Fibroblast of peridontal ligament (primary cell): ENCODE results near the gene CCDC141.

ENCODE experiments used
- DNase-seq: peaks from one replicate; pipeline ENCODE4 v3.0.0-alpha.2; 2010; ENCODE audit errors: extremely low read depth

Gene CCDC141

DNA sequence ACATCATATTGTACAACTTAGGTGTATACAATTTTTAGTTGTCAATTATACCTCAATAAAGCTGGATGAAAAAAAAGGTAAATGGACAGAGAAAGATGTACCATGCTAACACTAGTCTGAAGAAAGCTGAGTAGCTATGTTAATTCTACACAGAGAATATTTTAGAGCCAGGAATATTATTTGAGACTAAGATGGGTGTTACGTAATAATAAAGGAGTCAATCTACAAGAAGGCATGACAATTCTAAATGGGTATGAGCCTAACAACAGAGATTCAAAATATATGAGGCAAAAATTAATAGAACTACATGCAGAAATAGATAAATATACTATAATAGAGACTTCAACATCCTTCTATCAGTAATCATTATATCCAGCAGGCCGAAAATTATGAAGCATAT lies 69.1 kb downstream of the CCDC141 start:
- DNase-seq = no peak

DNA sequence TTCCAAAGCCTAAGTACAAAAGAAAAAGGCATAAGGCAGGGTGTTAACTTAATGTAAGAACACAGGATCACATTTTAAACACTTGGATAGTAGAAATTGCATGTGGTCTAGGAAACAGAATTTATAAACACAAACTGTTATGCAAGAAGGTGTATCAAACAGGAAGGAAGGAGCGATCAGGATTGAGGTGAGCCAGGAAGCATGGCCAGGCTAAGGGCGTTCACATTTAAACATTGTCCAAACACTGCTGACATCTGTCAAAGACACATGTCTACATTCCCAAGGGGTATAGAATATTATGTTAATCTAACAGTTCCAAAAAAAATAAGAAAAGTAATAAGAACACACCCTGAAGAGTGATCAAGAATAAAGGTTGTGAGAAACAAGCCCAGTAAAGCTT lies 71.3 kb downstream of the CCDC141 start:
- no peak for DNase-seq

DNA sequence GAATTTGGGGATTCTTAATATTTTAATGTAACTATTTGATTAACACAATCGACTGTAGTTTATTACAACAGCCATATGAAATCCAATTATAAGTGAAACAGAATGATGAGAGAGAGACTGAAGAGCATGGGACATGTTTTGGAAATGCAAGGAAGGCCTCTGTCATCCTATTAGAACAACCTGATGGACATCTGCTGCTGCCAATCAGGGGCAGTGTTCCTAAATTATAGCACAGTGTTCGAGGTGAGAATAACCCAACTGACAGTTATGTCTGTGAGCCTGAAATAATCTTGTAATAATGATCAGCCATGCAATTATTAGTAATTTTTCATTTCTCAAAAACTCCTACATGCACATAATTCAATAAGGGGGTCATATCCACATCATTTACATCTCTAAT lies 73.6 kb downstream of the CCDC141 start:
- DNase-seq = no peak

DNA sequence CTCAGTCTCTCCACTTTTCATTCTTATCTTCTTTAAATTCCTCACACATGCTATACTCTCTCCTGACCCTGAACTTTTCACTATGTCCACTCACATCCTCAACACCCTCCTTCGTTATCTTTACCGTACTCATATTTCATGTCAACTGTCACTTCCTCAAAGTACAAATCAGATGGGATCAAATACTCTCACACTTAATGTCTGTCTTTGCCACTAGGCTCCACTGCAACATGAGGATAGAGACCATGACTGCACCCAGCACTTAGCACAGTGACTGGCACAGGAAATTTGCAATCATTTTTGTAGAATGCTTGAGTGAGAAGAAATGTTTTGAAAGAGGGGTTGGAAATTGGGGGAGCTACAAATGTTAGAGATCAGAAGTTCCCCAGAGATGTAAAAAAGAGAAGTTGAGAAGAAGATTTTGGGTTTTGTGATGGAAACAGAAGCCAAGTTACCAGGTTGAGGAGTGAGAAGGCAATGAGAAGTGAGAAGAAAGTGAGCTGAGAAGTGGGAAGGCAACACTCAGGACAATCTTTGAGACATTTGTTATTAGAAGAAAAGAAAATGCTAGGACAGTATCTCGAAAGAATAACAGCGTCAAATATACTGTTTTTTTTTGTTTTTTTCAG lies 87.0 kb downstream of the CCDC141 start:
- no peak for DNase-seq

DNA sequence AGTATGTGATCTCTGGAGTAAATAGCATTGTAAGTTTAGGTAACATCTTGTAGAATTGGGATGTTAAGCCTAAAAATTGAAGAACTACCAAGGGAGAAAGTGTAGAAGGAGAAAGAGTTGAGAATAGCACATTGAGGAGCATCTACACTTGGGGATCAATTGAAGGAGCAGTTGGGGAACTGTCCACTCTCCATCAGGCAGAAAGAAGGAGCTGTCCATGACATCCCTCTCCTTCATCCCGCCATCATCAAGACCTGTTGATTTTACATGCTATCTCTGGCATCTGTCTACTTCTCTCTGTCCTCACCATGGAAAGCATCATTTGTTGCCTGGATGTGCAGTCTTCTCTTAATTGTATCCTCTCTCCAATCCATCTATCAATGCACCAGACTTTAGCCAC lies 87.8 kb downstream of the CCDC141 start:
- DNase-seq = no peak

DNA sequence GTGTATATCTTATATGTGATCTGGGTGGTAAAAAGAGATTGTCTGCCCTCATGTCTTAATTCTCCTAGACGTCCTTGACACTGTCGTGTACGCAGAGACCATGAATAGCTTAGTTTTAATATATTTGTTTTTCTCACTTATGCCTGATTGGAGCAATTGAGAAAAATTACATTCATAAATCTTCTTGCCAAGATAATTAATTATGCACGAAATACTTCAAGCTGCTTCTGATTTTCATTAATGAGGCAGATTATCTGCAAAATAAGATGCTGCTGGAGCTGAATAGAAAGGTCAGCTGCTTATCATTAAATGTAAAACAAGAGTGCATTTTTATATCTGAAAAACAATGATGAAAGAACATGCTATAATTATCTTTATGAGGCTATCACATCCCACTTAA lies 95.9 kb downstream of the CCDC141 start:
- no peak for DNase-seq

DNA sequence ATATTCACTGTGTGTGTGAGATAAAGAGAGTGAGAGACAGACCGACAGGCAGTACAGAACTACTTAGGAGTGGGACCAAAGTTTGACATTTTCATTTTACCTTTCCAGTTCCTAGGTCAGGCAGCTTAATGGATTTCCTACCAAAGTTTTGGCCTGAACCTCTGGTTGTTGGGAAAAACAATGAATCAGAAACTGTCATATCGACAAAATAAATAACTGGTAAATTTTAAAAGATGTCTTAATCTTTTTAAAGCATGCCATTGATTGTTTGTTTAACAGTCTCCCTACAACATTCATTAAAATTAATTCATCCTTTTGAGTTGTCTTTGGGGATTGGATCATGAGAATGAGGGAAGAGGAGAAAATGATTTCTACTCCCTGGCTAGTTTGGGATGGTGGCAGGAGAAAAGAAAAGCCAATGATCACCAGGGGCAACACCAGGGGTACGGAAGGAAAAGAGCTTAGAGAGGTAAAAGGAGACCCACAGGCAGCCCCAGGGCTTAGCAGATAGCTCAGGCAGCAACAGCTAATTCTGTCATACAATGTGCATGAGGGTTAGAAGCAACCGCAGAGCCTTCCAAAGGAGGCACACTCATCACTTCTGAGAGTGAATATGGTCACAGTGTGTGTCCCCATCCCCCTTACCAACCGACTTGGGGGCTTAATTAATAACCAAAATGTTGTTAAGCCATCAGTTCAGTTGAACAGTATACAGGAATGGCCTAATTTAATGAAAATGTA lies 98.5 kb downstream of the CCDC141 start:
- no peak for DNase-seq

DNA sequence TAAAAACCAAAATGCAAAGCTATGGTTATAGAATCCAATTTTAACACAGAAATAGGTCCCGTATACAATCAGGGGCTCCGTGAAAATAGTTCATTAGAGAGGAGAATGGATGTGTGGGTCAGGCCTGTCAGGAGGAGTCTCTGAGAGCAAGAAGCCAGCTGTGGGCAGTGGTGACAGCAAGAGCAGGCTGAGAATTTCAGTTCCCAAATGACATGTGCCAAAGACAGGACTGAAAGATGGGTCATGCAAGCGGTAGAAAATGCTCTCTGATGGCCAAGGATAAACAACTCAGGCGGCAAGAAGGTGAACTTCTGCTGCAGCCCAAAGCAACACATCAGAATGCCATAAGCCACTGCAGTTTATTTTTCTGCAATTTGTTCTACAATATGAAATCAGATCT lies 100.4 kb downstream of the CCDC141 start:
- no peak for DNase-seq

DNA sequence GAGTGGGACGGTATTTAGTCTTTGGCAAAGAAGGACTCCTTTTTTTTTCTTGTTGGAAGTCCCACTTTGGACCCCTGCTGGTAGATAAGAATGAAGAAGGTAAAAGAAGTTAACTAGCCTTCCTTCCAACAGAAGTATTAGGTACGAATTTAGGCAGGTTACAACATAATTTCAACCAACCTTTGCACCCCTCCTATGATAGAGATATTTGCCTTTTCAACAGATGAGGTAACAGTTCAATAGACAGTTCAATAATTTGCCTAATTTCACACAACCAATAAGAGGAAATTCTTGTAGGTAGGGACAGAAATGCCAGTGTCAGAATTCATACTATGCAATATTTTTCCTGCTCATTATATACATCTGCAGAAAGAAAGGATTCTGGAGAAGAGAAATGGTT lies 100.8 kb downstream of the CCDC141 start:
- DNase-seq = no peak

DNA sequence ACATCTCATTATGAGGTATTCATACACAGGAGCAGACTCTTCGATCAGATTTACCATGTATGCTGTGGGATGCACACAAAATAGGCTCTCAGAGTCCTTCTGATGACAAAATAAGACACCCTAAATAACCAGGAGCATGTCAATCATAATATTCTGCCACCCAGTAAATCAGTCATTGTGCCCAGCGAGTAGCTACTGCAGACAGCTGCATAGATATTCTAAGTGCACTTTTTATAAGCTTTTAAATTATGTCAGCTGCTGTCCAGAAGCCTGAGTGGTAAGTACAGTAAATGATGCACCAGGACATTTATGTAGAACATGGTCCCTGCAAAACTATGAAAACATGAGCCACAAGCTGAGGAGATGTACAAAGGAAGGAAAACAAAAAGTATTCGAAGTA lies 102.9 kb downstream of the CCDC141 start:
- no peak for DNase-seq

DNA sequence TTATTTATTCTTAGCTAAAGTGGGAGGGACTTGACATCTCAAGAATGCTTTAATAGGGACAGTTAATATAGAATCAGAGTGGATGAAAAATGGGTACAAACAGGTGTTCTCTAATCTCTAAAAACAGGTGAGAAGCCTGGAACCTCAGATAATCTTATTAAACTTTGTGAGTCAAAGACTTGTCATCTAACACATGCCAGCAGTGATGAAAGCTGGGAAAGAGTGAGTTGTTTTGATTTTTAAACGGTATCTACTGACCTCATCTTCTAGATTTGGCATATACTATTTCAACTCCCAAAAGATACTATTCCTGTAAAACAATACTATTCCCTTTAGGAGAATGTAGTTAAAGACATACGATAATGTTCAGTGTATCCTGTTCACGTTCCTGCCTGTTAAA lies 103.4 kb downstream of the CCDC141 start:
- DNase-seq = no peak

DNA sequence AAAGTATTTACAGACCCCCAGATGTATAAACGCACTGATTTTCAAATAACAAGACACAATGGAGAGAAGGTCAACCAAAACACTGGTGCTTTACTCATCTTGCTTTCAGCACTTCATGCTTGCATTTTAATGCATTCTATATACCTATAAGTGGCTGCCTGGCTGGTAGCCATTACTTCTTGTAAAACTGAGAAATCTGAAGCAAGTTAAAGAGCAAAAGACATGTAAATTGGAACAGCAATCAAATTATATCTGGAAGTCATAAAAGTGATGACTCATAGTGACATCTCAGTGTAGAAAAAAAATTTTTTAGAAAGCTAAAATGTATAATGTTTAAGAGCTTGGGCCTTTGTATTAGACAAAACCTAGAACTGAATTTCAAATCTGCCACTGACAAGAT lies 106.2 kb downstream of the CCDC141 start:
- DNase-seq = peak; percentile 7

DNA sequence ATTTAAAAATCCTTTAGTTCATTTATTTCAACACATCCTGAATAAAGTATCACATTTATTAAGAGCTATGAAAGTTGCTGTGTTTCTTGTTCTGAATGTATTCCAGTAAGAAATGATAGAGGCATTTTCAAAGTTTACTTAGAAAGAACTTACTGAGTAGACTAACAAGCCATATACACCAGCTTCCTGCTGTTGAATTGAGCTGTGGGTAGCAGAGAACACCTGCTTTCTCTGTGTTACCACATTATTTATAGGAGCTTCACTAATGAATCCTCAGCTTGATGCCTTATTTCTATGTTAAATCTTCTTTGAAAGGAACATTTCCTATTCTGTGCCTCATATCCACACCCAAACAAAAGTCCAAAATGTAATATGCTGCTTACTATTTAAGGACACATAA lies 115.4 kb downstream of the CCDC141 start:
- no peak for DNase-seq

DNA sequence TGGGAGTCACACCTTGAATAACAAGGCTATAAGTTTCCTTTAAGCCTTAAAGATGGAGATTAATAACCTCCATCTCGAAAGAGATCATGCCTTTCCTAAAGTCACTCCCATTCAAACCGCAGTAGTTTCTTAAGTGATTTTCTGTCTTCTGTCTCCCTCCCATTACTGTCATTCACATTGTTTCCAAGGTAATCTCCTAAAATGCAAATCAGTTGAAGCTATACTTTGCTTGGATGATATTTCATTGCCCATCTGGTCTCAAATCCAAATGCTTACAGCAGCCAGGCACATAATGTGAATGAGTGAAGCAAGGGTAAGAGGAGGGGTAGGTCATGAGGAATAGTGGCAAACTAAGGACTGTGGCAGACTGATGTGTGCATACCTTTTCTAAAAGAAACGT lies 116.4 kb downstream of the CCDC141 start:
- no peak for DNase-seq

DNA sequence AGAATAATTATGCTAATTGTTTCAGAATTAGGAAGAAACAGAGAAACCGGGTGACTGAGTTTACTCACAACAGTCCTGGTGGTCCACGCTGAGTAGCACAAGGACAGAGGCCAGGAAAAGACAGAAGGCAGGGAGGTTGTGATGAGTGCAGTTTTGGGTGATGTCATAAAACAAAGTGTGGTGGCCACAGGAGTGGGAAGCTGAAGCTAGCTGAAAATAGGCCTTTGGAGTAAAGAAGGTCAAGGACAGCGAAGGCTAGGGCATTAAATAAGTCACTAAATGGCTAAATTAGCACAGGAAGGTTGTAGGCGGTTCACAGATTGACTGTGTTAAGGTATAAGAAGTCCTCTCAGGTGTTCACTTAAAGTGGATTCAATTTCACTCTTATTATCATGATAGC lies 121.9 kb downstream of the CCDC141 start:
- no peak for DNase-seq

DNA sequence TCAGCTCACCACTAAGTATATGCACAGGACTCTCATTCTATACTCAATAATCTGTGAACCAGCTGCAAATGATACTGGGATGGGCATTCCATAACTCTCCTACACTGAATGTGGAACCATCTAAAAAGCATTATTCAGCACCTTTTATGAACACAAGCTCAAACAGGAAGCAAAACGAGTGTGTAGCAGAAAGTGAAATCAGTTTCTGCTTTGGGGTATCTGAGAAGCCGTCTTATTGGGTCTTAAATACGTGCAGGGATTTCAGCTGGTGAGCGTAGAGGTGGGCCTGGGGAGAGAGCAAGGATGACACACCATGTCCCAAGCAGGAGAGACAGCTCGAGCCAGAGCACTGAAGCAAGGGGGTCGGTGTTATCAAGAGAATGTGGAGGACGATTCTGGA lies 122.8 kb downstream of the CCDC141 start:
- no peak for DNase-seq

DNA sequence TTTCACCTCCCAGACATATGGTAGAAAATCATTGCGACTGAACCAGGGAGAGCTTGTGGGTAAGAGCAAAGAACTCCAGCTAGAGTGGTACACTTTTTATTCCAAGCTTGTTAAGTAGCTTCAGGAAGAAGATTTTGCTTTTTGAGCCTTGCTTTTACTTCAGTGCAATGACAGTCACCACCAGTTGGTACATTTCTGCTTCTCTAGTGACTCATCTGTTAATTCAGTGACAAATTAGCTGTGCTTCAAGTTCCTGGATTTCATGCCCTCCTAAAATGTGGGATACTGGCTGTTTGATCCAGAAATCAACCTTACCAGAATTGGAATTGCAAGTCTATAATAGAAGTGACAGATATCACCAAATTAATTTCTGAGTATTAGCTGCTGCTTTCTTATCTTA lies 125.1 kb downstream of the CCDC141 start:
- no peak for DNase-seq

DNA sequence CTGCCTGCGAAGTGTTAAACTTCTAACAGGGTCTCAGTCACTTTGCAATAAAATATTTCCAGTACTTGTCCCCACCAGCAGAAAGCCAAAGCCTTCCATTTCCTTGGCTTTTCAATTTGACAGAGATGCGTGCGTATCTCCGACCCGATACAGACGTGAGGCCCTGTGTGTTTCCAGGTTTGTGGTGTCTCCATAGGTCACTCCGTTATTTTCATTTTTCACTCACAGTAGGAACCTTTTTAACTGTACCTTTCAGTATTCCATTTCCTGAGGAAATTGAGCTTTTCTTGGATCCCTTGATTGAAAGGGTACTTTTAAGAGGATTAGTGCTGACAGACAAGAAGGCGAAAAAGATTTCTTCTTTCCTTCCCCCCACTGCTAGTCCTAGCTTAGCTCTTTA lies 126.4 kb downstream of the CCDC141 start:
- DNase-seq = no peak

DNA sequence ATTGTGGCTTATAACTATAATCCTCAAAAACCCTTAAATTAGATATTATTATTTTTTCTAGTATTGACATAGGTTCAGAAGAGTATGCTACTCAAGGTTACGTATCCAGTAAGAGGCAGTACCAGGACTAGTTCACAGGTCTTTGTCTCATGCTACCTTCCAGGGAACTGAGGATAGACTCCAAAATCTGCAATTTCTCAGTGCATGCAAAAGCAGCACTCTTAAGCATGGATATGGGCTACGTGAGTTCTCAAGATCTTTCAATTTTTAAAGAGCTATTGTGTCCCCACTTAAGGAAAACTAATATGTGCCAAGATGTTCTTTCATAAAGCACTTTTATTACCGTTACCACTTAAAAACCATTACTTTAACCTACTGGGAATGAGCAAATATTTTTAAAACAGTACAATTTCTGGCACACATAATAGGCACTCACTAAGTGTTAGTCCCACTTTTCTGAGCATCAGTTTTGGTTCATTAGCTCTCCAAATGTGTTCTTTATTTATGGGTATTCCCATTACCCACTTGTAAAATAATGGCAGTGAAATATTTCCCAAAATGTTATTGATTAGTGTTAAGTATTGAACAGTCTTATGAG lies 128.9 kb downstream of the CCDC141 start:
- no peak for DNase-seq

DNA sequence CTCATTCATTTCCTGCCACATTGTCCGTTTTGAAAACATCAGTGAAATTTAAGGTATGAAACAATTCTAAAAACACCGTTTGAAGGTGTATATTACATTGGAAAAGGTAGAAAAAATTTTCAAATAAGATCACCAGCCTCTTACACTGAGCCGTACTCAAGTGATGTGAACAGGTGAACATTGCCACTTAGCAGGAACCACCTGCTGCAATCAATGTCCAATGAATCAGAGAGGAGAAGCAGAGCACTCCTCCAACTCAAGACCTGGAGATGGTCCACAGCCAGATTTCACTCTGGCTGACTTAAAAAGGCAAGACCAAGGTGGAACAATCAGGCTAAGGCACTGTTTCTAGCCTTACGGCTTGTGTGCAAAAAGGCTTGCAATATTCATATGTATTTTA lies 132.4 kb downstream of the CCDC141 start:
- no peak for DNase-seq

DNA sequence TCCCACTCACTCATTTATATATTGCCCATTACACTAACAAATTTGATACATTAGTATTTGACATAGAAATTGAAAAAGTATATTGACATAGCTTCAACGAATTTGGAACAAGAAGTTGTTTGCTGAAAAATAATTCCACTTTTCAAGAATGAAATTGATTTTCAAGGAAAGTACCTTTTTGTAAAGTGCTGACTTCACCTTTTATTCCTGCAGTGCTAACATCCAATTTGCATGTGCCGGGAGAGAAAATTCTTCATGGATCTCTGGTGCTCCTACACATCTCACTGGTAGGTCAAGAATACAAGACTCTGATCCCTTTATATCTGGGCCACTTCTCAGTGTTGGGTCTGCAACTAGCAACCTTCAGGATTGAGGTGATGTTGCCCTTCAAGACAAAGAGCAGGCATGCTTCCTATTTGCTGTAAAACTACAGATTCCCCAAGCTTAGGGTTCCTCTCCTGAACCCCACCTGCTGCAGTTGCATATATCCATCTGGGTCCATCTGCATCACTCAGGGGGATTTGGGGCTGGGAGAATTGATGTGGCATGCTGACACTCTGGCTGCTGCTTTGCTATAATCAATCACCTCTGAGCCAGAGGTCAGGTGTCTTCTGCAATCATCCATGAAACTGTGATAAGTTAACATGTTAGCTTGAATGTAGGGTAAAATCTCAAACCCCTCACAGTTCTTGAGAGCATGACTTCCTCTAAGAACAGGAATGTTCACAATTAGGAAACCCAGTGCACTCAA lies 134.3 kb downstream of the CCDC141 start:
- no peak for DNase-seq

DNA sequence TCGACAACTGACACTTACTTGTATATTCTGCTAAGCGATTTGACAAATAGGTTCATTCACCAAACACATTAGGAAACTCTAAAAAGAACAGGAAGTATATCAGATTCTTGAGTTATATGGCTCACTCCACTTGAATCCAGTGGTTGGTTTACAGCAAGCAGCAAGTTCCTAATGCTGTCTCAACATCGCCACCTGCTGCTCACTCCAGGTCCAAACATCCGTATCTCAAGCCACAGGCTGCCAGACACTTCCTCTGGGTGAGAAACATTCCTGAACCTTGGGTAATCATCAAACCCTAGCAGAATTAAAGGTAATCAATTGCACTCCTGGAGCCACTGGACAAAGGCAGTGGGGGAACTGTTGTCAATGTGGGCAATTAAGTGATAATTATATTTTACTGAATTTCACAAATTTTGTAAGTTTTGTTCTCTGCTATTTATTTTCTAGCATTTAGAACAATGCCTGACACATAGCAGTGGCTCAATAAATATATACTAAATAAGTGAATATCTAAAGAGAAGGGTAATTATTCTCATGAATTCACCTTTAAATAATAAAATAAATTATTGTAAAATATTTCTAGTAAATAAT lies 135.6 kb downstream of the CCDC141 start:
- peak; percentile 90 for DNase-seq
